Stimulated activated CD4-positive, alpha-beta T cell treated with anti-CD3 and anti-CD28 coated beads, Interleukin-4, amount 100 ng/mL, for 48 hours (primary cell): ENCODE results near the gene JMY.
A peak's percentile ranks its signal among the peaks of the same experiment; 100 is the strongest.

ENCODE experiments used
- DNase-seq, 2 donors: peaks; one replicate each; pipeline ENCODE4 v3.0.0-alpha.2; 2020; ENCODE audit warnings: low read depth in 2 of 2

JMY gene, protein sequence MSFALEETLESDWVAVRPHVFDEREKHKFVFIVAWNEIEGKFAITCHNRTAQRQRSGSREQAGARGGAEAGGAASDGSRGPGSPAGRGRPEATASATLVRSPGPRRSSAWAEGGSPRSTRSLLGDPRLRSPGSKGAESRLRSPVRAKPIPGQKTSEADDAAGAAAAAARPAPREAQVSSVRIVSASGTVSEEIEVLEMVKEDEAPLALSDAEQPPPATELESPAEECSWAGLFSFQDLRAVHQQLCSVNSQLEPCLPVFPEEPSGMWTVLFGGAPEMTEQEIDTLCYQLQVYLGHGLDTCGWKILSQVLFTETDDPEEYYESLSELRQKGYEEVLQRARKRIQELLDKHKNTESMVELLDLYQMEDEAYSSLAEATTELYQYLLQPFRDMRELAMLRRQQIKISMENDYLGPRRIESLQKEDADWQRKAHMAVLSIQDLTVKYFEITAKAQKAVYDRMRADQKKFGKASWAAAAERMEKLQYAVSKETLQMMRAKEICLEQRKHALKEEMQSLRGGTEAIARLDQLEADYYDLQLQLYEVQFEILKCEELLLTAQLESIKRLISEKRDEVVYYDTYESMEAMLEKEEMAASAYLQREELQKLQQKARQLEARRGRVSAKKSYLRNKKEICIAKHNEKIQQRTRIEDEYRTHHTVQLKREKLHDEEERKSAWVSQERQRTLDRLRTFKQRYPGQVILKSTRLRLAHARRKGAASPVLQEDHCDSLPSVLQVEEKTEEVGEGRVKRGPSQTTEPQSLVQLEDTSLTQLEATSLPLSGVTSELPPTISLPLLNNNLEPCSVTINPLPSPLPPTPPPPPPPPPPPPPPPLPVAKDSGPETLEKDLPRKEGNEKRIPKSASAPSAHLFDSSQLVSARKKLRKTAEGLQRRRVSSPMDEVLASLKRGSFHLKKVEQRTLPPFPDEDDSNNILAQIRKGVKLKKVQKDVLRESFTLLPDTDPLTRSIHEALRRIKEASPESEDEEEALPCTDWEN

DNA sequence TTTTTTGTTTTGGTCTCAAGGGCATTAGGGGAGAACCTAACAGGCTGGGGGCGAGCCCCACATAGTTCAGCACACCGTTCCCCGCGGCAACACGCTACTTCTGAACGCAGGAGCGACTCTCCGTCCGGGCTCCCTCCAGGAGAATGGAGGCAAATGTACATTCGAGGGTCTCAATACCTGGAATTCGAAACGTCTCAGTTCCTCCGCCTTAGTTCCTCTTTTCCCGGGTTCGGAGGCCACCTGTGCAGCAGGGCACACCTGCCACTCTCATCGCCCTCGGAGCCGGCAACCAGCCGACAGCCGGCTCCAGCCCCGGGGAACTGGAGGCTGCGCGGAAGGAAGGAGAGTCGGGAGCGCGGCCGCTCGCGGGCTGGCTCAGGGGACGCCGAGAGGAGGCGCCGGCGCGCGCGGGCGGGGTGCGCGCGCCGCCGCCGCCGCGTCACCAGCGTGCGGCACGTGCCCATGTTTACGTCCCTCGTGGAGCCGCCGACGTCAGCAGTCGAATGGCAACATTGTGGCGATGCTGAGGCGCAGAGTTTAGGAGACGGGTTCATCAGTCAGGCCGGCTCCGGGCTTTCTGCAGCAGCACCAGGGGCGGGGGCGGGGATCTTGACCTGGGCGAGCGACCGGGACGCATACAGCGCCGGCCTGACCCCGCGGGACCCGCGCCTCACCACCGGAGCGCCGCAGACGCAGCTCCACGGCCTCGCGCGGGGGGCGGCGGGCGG is at the start of gene JMY:
Gene JMY, plus strand, starts transcription at position 498 of the 728 bp plus-strand sequence. CDS start 520 bp downstream, outside the sequence.
- peak; percentile 73 to 80 for DNase-seq

DNA sequence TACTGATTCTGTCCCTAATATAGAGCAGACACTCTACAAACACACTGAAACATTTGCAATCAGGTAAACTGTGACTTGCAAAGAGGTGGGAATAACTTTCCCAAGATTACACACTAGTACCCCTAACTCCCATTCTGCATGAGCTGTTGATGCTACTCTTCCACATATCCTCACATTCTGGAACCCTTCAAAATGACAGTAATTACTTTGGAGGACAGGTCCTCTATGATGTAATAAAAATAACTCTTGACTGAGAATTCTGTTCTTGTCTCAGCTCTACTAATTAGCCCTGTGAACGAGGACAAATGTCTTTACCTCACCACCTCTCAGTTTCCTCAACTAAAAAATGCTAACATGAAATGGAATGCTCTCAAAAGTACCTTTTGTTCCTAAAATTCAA is 49.5 kb upstream of the JMY start:
- DNase-seq: no peak

DNA sequence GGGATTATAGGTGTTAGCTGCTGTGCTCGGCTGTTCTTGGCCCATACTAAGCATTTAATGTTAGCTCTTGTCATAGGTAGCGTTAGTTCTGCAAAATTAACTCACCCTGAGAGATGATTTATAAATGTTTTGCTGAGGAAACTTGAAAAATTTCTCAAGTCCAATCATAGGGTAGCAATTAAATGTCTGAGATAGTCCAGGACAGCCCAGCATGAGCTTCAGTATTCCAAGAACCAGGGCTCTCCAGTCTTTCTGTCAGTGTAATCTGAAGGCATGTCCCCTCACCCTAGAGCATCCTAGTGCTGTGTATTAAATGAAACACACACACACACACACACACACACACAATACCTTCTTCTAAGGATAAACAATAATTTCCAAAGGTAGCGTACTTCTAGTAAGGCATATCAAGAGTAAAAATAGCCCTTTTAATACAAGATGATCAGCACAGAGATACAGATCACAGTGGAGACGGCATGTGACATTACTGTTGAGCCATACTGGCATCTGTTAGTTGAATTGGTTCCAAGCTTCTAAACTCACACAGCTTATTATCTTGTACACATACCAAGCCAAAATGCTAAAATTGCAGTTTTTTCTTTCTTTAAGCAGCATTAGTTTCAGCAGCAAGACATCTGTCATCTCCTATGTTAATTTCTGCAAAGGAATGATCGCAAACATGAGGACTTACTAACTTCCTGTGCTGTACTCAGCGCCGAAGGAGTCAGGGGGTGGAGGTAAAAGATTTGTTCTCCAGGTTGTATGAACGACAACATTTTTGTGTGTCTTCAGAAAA is 46.3 kb upstream of the JMY start:
- no peak for DNase-seq

DNA sequence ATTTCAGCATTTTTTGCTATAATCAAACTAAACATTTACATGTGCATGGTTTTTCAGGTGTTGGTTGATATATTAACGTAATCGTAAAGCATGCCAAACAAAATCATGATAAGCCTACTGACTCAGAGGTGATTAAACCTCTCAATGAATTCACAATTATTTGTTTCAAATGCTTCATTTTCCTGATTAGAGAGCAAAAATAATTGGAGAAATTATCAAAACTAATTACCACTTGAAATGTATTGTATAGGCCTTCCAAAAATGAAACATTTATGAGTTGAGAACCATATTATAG is 45.7 kb upstream of the JMY start:
- DNase-seq: no peak

DNA sequence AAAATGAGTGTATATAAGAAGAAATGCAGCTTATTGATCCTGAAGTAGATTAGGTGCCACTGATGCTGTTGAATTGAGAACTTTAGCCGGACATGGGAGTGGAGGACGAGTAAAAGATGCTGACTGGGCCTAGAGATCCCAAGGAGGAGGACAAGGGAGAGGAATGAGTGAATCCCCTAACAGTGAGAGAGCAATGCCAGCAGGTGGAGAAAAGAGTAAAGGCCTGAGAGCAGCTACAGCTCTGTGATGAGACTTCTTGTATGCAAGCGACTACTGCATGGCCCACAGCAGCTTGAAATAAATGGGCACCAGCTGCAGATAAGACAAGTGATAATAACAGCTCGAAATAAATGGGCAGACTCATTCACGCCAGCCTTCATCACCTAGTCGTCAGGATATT is 44.5 kb upstream of the JMY start:
- DNase-seq: no peak

DNA sequence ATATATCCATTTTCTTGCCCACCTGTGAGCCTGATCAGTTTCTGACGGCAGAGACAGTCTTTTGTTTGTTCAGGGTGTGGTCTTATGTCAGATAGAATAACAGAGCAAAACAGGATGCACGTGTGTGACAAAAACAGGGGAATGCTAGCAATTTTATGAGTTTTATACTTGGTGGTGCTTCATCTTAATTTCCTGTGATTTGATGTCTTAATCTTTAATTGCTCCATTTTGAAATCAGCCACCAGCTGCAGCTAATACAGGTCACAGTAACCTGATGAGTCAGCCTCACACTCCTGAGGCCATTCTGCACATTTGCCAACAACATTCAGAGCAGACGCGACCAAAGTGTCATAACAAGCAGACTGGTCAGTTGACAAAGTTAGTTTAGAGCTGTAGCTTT is 42.3 kb upstream of the JMY start:
- DNase-seq: no peak

DNA sequence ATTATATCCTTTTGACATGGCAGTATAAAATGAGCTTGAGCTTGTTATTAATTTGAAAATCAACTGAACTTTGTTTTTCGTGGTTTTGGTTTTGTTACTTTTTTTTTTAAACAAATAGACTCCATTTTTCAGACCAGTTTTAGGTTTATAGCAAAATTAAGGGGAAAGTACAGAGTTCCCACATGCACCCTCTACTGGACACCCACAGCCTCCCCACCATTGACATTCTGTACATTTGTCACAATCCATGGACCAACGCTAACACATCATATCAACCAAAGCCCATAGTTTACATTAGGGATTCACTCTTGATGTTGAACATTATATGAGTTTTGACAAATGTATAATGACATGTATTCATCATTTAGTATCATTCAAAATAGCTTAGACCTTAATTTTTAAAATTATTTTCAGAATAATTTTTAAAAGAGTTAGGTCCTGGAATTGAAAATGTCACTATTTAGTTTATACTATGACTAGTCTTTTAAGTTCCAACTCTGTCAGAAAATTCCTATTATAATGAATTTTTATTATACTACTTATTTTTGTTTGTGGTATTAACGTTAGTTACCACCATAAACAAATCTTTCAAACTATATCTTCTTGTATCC is 35.3 kb upstream of the JMY start:
- DNase-seq: no peak

DNA sequence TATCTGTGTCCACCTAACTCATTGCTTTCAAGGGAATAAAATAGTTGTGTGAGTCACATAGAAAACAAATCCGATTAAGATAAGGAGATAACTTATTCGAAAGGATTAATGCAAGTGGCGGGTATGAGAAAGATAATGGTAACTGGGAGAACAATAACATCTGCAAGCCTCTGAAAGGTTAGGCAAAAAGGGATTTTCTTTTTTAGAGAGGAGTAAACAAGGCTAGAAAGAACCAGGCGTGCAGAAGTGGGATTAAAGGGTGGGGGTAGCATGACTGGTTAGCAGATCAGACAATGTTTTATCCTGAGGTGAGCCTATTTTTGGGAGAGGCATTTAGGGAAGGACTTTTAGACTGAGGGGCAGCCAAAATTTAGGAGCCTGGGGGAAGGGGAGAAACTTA is 34.7 kb upstream of the JMY start:
- no peak for DNase-seq

DNA sequence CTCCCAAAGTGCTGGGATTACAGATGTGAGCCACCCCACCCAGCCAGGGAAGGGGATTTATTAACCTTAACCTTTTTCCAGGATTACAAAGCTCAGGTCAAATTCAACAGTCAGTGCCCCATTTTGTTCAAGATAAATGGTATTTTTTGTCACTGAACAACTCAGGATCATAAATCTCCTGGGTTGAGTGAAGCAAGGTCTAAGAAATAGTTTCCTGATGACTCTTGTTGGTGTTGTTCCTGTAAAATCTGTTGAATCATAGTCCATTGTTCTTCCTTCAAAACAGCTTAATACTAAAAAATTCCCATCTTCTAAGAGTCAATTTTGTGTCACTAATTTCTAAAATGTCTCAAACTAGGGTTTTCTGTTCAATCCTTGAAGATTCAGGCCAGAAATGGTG is 33.9 kb upstream of the JMY start:
- DNase-seq: no peak

DNA sequence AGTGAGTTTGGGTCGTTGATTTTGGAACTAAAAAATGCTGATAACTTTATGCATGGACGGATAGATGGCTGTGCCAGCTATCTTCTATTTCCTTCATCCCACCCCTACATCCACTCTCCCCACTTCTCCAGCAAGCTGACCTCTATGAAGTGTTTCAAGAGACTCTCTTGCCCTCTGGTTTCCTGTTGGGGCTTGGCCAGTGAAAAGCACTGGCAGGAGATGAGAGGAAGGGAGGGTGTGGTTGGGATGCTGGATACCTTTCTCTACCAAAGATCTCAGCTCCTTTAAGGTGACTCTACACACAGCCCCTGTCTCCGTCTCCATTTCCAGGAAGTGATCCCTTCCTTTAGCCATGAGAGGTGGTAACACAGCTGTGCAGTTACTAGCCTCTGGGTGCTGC is 30.0 kb upstream of the JMY start:
- DNase-seq: no peak

DNA sequence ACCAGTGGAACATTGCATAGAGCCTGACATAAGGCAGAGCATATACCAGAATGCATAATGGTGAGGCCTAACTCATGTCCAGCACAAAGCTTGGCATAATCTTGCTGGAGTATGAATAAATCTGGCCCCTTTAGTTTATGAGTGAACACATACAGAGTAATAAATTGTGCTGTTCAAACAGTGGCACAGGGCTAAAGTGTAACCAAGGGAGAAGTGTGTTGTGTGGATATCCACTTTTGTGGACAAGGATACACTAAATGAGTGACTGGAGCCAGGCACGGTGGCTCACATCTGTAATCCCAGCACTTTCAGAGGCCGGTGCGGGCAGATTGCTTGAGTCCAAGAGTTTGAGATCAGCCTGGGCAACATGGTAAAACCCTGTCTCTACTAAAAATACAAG is 29.4 kb upstream of the JMY start:
- DNase-seq: no peak

DNA sequence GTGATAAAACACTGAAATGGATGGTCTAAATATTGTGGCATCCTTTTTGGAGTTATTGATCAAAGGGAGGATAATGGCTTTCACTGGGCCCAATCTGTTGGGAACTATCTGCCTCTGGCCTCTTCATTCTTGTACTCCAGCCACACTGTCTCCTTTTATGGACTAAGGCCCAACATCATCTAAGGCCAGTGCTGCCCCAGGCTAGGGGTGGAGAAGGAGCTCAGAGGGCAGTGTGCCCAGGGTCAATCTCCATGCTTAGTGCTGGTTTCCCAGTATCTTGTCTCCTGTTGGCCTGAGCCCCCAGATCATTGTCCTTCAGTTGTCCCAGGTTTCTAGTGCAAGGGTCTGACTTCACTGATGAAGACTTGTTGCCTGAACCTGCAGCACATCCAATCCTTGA is 26.4 kb upstream of the JMY start:
- no peak for DNase-seq

DNA sequence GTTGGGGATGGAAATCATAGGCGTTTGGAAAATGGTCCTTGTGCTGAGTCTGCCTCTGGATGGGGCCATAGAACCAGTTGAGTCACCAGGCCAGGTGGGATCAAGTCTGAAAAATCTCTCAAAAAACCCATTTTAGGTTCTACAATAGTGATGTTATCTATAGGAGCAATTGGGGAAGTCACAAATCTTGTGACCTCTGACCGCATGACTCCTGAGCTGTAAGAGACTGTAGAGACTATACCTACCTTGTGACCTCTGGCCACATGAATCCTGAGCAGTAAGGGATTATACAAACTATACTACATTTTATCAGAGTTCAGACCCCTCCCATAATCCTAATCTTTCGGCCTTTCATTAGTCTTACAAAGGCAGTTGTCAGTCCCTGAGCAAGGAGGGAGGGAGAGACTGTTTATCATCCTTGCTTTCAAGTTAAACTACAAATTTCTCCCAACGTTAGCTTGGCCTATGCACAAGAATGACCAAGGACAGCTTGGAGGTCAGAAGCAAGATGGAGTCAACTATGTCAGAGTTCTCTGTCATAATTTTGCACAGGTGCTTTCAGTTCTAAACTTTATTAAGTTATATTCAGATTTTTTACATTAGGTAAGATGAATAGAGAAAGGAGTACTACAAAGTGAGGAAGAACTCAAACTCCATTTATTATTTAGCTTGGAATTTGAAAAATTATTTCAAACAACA is 11.5 kb upstream of the JMY start:
- no peak for DNase-seq

DNA sequence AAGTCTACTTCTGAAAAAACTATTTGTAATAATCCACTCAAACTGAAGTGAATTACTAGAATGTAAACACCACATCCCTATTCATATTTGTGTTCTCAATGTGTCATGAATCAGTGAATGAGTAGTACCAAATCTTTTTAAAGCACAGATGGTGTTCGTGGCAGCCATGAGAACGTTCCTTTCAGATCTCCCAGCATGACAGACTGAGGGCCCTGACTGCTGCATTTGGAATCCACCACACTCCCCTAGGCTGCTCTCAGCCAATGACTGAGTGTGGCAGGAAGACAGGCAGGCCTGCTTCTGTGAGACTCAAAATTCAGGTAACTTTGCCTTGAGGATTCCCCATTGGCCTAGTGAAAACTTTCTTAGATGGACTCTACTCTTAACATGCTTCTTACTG is 10.9 kb upstream of the JMY start:
- DNase-seq: no peak

DNA sequence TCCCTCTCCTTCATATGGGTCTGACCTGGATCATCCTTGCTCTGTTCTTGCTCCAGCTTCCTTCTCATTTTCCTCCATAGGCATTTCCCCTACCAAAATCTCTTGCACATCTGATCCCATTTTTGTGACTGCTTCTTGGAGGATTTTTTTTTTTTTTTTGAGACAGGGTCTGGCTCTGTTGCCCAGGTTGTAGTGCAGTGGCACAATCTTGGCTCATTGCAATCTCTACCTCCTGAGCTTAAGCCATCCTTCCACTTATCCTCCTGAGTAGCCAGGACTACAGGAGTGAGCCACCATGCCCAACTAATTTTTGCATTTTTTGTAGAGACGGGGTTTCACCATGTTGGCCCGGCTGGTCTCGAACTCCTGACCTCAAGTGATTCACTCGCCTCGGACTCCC is 10.5 kb upstream of the JMY start:
- DNase-seq: no peak

DNA sequence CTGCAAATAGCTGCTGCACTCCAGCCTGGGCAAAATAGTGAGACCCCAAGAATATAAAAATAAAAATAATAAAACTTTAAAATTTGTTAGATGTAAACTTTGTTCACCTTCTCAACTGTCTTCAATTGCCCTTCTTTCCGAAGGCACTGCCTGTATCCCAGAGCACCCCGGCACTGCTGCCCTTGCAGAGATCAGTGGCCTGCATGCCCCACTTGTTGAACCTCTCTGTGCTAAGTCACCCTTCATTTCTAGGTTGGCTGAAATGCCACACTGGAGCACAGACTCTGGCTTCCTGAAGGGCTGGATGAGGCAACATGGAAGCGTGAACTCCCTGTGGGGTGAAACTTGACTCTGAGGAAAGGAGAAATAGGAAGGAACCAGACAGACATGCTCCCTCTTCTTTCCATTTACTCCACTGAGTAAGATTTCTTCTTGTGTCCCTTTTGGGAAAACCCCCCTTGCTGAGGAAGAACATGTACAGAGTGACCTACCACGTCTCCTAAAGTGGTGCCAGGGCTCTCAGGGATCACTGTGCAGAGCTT is 8.4 kb upstream of the JMY start:
- no peak for DNase-seq

DNA sequence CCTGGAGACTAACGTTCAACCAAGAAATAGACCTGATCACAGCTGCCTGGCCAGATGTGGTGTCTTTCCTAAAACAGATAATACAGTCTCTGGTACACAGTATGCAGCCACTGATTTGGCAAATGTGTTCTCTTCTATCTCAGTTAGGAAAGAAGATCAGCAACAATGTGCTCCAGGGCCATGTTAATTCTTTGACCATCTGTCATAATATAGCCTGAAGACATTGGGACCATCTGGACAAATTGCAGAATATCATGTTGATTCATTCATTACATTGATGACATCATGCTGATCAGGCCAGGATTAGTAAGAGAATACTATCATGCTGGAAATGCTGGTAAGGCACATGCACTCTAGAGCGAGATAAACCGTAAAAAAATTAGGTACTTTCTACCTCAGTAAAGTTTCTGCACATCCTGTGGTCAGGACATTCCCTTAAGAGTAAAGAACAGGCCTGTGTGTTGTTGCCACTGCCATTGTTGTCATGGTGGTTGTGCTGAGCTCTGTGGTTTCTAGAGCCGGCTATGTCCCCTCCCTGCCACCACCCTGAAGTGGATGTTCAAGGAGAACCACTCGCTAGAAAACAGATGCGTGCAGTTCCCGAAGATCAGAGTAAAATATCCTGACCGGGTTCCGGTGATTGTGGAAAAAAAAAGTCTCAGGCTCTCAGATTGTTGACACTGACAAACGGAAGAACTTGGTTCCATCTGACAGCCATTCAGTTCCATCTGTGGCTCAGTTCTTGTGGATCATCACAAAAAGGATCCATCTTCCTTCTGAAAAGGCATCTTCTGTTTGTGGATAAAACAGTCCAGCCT is 6.4 kb upstream of the JMY start:
- peak in 1 of 2 donors; percentile 13 for DNase-seq

DNA sequence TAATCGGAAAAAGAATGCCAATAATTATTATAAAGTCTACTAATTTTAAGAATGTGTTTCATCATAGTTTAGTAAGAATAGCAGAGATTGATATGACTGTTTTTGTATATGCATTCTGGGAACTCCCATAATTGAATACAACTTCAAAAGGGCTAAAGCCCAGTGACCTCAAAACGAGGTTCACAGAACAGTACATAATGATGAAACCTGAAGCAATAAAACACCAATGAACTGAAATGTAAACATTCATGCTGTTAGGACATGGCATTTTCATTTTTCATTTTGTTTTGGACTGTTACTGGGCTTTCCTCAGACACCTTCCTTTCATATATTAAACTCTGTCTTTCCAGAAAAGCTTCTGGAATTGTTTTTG is 684 bp upstream of the JMY start:
- DNase-seq: no peak

DNA sequence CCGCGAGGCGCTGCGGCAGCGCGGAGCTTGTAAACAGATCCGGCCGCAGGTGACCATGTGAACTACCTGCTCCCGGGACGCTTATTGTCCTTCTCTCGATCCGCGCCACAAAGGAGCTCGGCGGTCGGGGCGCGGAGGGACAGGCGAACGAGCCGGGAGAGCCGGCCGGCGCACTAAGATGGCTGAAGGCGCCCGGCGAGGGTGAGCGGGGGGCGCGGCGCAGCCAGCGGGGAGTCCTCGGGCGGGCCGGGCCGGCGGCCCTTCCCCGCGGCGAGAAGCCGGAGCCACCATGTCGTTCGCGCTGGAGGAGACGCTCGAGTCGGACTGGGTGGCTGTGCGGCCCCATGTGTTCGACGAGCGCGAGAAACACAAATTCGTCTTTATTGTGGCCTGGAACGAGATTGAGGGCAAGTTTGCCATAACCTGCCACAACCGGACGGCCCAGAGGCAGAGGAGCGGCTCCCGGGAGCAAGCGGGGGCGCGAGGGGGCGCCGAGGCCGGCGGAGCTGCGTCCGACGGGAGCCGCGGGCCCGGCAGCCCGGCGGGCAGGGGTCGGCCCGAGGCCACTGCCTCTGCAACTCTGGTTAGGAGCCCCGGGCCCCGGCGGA is 535 bp downstream of the JMY start:
- DNase-seq: peak; percentile 9 to 15
